NCI-H128 (cell line): ENCODE results near the gene RLN3.

ENCODE experiments used
- DNase-seq: peaks from one replicate; lab custom pipeline; 2025; ENCODE audit not compliant: unreplicated experiment; lab: John Stamatoyannopoulos, UW

Gene RLN3

GRCh38 chr19:14027856-14028450, at the start of gene RLN3:
Gene RLN3, plus strand, starts transcription at chr19:14028148. Its CDS starts 57 bp downstream, at chr19:14028205.
- no peak for DNase-seq

GRCh38 chr19:13978351-13979243, 49.4 kb upstream of the RLN3 start:
- DNase-seq = no peak

GRCh38 chr19:13979244-13979615, 48.7 kb upstream of the RLN3 start:
- no peak for DNase-seq

GRCh38 chr19:13979686-13980085, 48.3 kb upstream of the RLN3 start:
- DNase-seq = no peak

- no peak for DNase-seq
These were observed 47.6 kb upstream of the RLN3 start for GRCh38 chr19:13980340-13980739.

GRCh38 chr19:13981021-13981420, 46.9 kb upstream of the RLN3 start:
- DNase-seq = no peak

GRCh38 chr19:13981467-13981866, 46.5 kb upstream of the RLN3 start:
- DNase-seq = no peak

GRCh38 chr19:13981988-13982501, 45.9 kb upstream of the RLN3 start:
- DNase-seq = no peak

- no peak for DNase-seq
These were observed 45.2 kb upstream of the RLN3 start for GRCh38 chr19:13982773-13983172.

- DNase-seq = no peak
These were observed 44.6 kb upstream of the RLN3 start for GRCh38 chr19:13983213-13983889.

- DNase-seq = no peak
These were observed 43.8 kb upstream of the RLN3 start for GRCh38 chr19:13984186-13984585.

- no peak for DNase-seq
These were observed 42.8 kb upstream of the RLN3 start for GRCh38 chr19:13984875-13985741.

GRCh38 chr19:13985771-13986347, 42.1 kb upstream of the RLN3 start:
- DNase-seq = peak; percentile 40

- peak; percentile 53 for DNase-seq
These were observed 41.5 kb upstream of the RLN3 start for GRCh38 chr19:13986348-13986904.

GRCh38 chr19:13987101-13987890, 40.7 kb upstream of the RLN3 start:
- no peak for DNase-seq

GRCh38 chr19:13989487-13989886, 38.5 kb upstream of the RLN3 start:
- no peak for DNase-seq

- DNase-seq = no peak
These were observed 37.9 kb upstream of the RLN3 start for GRCh38 chr19:13990085-13990484.

GRCh38 chr19:13992025-13992424, 35.9 kb upstream of the RLN3 start:
- DNase-seq = no peak

- no peak for DNase-seq
These were observed 34.2 kb upstream of the RLN3 start for GRCh38 chr19:13993590-13994300.
